ENCODE data around the gene SYTL3.
"Not testable (repeated sequence)": the region's sequence is repeated elsewhere in the genome, so short reads cannot be mapped to it uniquely, and the experiment has no call there.

GRCh38 chr6:158614606-158615005 is 35.2 kb upstream of the SYTL3 start:
- TF ChIP-seq POLR2A (IDR thresholded peaks at IDR 0.05; ENCODE audit: low read depth, low read length); POLR2AphosphoS5 (IDR thresholded peaks at IDR 0.05; ENCODE audit: low read depth, low read length); TAF1 (IDR thresholded peaks at IDR 0.05; ENCODE audit: borderline replicate concordance, low read depth, low read length): not testable (repeated sequence)

Measured in GM12892 (cell line).